Stimulated activated CD8-positive, alpha-beta memory T cell treated with anti-CD3 and anti-CD28 coated beads, Interleukin-2, amount 100 ng/mL, for 48 hours (primary cell): Measurements from ENCODE around the gene CLSTN3.

Source experiments
- DNase-seq, 2 donors: peaks; one replicate each; pipeline ENCODE4 v3.0.0-alpha.2; 2020; ENCODE audit warnings: low read depth in 2 of 2

Gene CLSTN3

GRCh38 chr12:7188562-7189397, 58.6 kb downstream of the CLSTN3 start:
- peak; percentile 46 to 58 for DNase-seq

DNA sequence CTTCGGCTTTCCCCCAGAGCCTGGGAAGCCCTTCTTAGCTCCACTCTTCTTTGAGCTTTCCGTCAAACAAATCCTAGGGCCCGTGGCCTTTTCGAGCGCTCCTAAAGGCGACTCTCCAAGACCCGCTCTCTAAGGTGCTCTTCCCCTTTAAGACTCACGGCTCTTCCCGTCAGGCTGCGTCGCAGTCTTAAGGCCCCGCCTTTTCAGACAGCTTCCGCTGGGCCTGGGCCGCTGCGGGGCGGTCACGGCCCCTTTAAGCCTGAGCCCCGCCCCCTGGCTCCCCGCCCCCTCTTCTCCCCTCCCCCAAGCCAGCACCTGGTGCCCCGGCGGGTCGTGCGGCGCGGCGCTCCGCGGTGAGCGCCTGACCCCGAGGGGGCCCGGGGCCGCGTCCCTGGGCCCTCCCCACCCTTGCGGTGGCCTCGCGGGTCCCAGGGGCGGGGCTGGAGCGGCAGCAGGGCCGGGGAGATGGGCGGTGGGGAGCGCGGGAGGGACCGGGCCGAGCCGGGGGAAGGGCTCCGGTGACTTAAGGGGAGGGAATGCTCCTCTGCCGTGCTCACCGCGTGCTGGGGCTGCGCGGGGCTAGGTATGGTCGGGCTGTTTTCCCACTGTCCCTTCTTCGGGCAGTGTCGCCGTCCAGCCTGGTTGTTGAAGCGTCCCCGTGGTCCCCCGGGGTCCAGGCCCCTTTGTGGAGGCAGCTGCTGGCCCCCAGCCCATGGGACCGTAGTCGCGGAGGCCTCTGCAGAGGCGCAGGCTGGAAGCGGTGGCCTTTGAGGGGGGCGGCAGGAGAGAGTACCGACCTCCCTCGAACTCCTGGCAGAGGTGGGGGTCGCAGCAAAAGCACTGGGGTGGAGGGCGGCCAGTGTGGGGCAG, 59.5 kb downstream of the CLSTN3 start, which contains the start of gene PEX5:
Gene PEX5, plus strand, starts transcription at position 289 of the 870 bp plus-strand sequence. CDS start 692 bp downstream, outside the sequence.
- peak; percentile 73 to 74 for DNase-seq

GRCh38 chr12:7190268-7191055, 60.3 kb downstream of the CLSTN3 start:
- peak in 1 of 2 donors; percentile 1 for DNase-seq

DNA sequence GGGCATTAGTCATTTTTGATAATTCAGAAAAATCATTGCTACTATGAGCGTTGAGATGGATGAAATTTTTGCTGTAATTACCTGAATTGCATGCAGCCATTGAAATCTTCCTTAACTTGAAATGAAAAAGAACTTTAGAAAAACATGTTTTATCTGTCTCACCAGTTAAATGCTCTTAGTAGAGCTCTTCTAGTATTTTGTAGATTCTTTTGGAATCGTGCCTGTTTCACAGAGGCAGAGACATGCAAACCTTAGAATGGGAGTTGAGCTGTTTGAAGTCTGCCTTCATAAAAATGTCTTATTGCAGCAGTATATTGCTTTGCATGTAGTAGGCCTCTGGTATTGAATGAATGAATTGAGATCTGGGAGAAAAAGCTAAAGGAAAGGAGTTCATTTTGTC, 63.5 kb downstream of the CLSTN3 start:
- DNase-seq, result no peak

DNA sequence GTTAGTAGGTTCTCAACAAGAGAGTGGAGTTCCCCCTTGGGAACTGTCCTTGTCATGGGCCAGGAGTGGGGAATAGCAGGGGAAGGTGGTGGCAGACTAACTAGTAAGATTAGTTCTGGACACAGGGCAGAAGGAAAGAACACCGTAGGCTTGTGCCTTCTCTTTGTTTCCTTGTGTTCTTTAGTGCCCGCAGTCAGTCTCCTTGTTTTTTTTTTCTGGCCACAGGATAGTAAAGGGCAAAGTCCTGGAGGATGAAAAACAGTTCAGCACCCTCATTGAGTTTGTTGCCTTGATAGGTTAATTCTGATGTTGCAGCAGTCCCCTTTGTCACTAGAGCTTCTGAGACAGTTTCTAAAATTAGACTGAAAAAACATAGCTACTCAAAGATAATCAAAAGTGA, 67.7 kb downstream of the CLSTN3 start:
- DNase-seq, result no peak

DNA sequence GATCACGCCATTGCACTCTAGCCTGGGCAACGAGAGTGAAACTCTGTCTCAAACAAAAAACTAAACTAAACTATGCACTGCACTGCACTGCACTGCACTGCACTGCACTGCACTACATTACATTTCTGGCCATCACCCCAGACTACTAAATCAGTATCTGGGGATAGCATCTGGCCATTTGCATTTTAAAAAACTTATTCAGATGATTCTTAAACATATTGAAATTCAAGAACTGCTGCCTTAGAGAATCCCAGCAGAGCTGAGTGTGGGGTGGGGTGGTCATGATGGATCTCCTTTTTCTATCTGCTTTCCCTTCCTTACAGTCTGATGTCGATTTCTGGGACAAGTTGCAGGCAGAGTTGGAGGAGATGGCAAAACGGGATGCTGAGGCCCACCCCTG, 72.9 kb downstream of the CLSTN3 start:
- no peak for DNase-seq

- no peak for DNase-seq
Measured at GRCh38 chr12:7205091-7205490, 74.9 kb downstream of the CLSTN3 start.

GRCh38 chr12:7206691-7207090, 76.5 kb downstream of the CLSTN3 start:
- DNase-seq, result no peak

DNA sequence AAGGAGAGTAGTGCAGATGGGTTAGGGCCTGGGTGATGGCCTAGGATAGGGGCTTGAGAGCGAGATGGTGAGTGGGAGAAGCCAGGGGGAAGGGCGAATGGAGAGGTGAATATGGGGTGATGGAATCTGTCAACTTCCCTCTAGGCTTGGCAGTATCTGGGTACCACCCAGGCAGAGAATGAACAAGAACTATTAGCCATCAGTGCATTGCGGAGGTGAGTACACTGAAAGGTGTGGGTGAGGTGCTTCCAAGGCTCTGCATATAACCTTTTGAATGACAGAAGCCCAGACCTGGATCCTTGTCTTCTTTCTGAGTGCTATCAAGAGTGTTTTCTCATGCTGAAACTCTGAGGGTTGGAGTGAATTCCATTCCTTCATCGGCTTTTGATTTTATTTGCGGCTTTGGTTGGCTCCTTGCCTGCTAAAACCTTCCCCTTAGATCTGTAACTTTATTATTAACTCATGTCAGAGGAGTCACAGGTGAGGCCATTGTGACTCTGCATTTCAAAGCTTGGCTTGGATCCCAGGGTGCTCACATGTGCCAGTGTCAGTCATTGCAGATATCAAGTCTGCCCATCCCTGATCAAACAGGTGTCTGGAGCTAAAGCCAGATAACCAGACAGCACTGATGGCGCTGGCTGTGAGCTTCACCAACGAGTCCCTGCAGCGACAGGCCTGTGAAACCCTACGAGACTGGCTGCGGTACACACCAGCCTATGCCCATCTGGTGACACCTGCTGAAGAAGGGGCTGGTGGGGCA, 77.9 kb downstream of the CLSTN3 start:
- DNase-seq, result no peak
